GM18498 (cell line): ENCODE data around the gene SCGB1D4.

ENCODE experiments used
- ATAC-seq: cut with Tn5 transposase; IDR thresholded peaks from one replicate; pipeline ENCODE4 v1.9.1; 2021; ENCODE audit warnings: mild to moderate bottlenecking, moderate library complexity; ENCODE audit not compliant: unreplicated experiment

SCGB1D4 gene

DNA sequence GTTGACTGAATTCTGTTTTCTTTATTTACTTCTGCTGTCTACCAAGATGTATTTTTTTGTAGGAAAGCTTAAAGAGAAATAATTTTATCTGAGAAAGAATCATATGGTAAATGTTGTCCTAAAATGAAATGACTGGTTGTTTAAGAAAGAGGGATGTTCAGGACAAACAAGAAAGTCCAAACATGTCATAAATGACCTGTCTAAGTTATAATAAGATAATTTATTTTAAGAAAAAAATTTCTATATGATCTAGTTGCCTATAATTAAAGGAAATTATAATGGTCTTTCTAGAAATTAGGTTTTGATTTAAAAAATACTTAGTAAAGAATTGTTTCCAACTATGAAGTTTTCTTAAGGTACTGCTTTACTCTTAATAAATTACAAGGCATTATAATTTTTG lies 18.4 kb downstream of the SCGB1D4 start:
- no peak for ATAC-seq

DNA sequence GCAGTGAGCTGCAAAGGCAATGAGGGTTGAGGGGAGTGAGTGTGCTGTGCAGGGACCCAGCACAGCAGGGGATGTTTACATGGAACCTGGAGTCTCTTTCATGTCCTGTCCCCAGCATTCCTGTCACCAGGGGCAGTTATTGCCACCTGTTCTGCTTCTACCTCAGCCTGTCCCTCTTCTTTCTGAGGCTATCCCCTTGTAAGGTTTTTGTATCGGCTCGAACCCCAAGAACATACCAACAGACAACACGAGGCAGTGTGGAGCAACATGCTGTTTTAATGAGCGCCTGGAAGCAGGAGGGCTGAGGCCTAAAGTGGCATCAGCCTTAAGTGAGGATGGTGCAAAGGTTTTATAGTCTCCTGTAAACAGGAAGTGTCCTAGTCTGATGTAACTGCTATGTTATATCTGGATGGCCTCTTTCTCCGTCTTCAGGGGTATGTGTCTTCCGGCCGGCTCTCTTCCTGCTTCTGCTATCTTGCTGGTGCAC lies 25.0 kb downstream of the SCGB1D4 start:
- no peak for ATAC-seq

DNA sequence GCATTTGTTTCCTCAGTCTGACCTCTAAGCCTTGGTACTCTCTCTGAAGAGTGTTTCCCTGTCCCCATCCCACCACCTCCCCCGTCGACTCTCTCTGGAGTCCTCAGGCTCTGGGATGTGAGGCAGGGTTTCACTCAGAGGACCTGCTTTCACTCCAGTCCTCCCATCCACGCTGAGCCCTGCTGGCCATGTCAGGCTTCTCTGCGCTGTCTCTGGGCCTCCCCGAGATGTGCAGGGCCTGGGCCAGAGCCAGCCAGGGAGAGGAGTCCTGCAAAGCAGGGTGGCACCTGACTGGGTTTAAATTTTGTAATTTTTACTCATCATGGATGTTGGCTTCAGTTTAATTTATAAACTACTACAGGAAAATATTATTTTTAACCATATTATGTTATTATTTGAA lies 25.6 kb downstream of the SCGB1D4 start:
- no peak for ATAC-seq

DNA sequence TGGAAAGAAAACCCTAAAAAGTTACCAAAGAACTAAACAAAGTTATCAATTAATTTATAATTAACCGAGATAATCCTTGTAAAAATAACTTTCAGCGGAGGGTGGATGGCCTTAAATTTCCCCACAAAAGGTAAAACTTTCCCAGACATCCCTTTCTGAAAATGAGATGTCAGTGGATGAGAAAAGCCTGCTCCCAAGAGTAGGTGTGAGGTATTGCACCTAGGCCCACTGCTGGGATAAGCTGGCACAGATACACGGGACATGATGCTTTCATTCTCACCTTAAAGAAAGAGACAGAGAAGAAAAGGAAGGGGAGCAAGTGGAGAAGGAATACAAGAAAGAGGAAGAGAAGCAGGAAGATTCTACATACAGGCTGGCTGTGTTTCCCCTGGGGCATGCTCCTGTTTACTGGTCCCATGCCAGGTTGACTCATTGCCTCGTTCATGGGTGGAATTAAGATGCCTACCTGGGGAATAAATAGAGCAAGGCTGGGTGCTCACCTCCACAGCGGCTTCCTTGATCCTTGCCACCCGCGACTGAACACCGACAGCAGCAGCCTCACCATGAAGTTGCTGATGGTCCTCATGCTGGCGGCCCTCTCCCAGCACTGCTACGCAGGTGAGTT lies 29.1 kb downstream of the SCGB1D4 start, which contains the start of gene SCGB2A2:
Gene SCGB2A2 (plus strand): TSS at position 505 of the 625 bp plus-strand sequence. CDS start 59 bp downstream, at position 564.
- no peak for ATAC-seq

DNA sequence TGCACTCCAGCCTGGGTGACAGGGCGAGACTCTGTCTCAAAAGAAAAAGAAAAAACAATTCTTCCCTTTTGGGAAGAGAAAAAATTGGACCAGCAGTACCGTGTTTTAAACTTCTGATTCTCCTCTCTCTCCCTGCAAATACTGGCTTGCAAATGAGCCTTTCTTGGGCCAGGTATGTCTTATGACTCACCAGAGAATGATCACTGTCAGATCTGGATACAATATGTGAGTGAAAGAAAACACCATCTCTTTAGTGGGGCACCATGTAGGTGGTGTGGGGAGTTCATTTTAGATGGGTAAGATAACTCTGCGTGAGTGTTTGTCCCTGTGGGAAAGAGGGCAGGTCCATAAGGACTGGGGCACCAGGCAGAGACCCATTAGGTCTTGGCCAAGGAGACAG lies 31.3 kb downstream of the SCGB1D4 start:
- no peak for ATAC-seq

DNA sequence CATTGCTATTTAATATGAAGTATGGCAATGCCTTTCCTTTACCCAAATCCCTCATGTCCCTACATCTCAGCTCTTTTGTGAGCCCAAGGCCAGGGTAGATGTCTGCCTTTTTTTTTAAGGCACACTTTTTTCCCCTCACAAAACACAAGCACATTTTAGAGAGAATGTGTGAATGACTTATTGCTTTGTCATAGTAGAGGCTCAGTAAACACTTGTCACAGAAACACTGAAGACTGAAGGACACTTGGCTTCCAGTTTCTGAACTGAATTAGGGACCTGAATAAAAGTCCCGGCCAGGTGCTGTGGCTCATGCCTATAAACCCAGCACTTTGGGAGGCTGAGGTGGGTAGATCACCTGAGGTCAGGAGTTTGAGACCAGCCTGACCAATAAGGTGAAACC lies 31.8 kb downstream of the SCGB1D4 start:
- no peak for ATAC-seq

DNA sequence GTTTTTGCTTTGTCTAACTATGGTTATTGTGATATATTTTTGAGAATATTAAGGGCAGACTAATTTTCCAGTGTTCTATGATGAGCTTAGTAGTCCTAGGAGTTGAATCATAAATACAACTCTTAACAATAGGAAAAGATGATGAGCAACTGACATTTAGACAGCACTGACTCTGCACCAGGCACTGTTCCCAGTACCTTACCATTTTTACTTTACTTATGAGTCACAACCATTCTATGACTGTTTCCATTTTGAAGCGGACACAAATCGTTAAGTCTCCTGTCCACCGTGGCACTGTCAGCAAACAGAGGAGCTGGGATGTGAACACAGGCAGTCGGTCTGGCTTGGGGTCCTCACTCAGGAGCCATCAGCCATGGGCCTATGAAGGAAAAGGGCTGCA lies 32.3 kb downstream of the SCGB1D4 start:
- no peak for ATAC-seq

DNA sequence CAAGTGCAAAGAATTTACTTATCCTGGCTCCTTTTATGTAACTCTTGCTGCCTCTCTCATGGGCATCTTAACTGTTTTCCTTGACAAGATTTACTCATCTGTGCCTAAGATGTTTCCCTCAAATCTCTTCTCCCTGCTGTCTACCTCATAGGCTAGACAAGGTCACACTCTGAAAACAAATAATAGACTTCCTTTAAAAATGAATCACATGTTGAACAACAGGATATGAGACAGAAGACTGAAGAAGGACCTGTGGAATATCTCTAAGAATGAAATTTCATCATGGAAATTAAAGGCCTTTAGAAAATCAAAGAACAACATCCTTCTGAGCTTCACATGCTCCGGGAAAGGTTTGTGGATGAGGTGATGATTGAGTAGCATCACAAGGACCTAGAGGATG lies 34.9 kb downstream of the SCGB1D4 start:
- ATAC-seq: no peak

DNA sequence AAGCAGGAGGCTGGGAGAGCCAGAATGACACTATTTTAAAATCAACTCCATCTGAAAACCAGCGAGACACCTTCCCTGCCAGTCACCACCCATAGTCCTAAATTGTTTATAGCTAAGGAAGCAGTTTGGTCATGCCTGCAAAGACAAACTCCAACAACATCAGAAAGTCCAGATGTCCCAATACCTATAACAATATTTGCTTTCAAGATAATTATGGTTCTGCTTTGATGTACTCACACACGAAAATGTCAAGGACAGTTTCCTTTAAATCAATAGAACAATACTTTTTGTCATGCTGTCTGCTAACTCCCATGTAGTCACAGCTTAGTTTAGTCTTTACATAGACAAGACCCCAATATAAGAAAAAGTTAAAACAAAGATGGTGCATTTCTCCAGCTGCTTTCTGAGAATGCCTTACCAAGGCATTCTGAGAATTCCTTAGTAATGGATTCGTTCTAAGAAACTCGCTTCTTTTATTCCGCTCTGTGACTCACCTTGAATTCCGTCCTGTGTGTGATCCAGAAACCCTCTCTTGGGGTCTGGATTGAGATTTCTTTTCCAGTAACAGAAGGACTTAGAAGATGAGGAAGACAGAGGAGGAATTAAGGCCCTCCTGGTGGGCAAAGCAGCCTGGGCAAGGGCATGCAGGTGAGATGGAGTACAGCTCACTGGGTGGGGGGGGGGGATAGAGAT lies 38.5 kb downstream of the SCGB1D4 start:
- ATAC-seq: no peak

DNA sequence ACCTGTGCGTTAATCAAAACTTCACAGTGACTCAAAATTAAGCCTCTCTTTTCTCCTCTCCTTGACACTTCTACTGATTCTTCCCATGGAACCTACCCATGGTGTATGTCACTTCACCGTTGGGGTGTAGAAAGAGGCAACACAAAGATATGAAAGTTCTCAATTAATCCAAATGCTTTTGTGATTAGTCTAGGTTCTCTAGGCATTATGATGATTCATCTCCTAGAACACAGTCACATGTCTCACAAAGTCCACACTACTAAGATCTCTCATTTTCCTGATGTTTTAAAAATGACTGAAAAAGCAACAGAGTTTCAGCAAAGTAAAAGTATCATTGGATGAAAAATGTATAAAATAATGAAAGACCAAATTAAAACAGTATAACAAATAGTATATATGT lies 42.6 kb downstream of the SCGB1D4 start:
- ATAC-seq: no peak

DNA sequence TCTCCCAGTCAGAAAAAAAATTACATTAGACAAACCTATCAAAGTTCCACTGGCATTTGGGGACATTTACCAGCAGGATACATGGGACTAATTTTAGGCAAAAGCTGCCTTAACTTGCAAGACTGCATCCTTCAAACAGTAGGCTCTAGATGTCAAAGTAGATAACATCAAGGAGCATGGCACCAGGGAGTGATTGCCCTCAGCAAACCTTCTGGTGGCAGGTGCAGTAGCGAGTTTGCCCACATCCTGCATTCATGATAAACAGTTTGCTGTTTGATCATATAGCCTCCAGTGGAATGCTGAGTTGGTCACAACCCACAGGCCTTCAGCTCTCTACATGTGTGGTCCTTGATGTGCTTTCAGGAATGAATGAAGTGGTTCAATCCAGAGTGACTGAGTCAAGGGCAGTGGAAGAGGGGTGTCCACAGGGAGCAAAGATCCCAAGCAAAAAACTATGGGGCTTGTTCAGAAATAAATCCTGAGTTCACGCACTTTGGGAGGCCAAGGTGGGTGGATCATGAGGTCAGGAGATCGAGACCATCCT lies 44.8 kb downstream of the SCGB1D4 start:
- no peak for ATAC-seq

DNA sequence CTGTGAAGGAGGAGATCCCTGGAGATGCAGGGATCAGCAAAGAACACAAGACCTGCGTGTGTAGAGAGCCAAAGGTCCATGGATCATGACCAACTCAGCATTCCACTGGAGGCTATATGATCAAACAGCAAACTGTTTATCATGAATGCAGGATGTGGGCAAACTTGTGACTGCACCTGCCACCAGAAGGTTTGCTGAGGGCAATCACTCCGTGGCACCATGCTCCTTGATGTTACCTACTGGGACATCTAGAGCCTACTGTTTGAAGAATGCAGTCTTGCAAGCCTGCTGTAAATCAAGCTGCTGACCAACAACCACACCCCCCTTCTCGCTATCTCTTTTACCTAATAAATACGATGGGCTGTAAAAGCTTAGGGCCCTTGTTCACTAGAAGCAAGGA lies 47.2 kb downstream of the SCGB1D4 start:
- no peak for ATAC-seq
